HG03025 (cell line): Measurements from ENCODE around the gene PHF21A.
"Not testable (repeated sequence)": the region's sequence is repeated elsewhere in the genome, so short reads cannot be mapped to it uniquely, and the experiment has no call there.

Experiments used
- ATAC-seq: cut with Tn5 transposase; IDR thresholded peaks from one replicate; pipeline ENCODE4 v1.9.1; 2021; ENCODE audit warnings: mild to moderate bottlenecking, moderate library complexity; ENCODE audit not compliant: unreplicated experiment, low FRiP score

The PHF21A gene

GRCh38 chr11:46039990-46040389 is 81.3 kb downstream of the PHF21A start:
- ATAC-seq = no peak

GRCh38 chr11:46038529-46038928 is 82.7 kb downstream of the PHF21A start:
- no peak for ATAC-seq

GRCh38 chr11:46036969-46037368 is 84.3 kb downstream of the PHF21A start:
- ATAC-seq = no peak

- ATAC-seq = no peak
Observed at GRCh38 chr11:46036009-46036408, 85.2 kb downstream of the PHF21A start.

- ATAC-seq = no peak
Observed at GRCh38 chr11:46034041-46034440, 87.2 kb downstream of the PHF21A start.

GRCh38 chr11:46026606-46027293 is 94.5 kb downstream of the PHF21A start:
- ATAC-seq = no peak

GRCh38 chr11:46020084-46020599 is 101.1 kb downstream of the PHF21A start:
- no peak for ATAC-seq

- ATAC-seq = no peak
Observed at GRCh38 chr11:46018651-46019050, 102.6 kb downstream of the PHF21A start.

- ATAC-seq = no peak
Observed at GRCh38 chr11:46017341-46017740, 103.9 kb downstream of the PHF21A start.

GRCh38 chr11:46015941-46016340 is 105.3 kb downstream of the PHF21A start:
- no peak for ATAC-seq

- not testable (repeated sequence) for ATAC-seq
Observed at GRCh38 chr11:46014168-46014567, 107.1 kb downstream of the PHF21A start.

- no peak for ATAC-seq
Observed at GRCh38 chr11:46012185-46012584, 109.1 kb downstream of the PHF21A start.

GRCh38 chr11:46010100-46010499 is 111.2 kb downstream of the PHF21A start:
- ATAC-seq = no peak

- no peak for ATAC-seq
Observed at GRCh38 chr11:46009647-46010046, 111.6 kb downstream of the PHF21A start.

GRCh38 chr11:46006418-46007070 is 114.7 kb downstream of the PHF21A start:
- no peak for ATAC-seq

GRCh38 chr11:46003572-46003971 is 117.7 kb downstream of the PHF21A start:
- ATAC-seq = no peak

GRCh38 chr11:46002189-46002588 is 119.1 kb downstream of the PHF21A start:
- no peak for ATAC-seq

- ATAC-seq = no peak
Observed at GRCh38 chr11:46001448-46001914, 119.8 kb downstream of the PHF21A start.

GRCh38 chr11:45997599-45997998 is 123.7 kb downstream of the PHF21A start:
- no peak for ATAC-seq

GRCh38 chr11:45995342-45995734 is 125.9 kb downstream of the PHF21A start:
- ATAC-seq = no peak

GRCh38 chr11:45994371-45995341 is 126.6 kb downstream of the PHF21A start:
- ATAC-seq = no peak
